B cell (primary cell): ENCODE measurements around the gene FUCA2.

ENCODE experiments used
- EZH2 ChIP-seq: IDR thresholded peaks from 2 replicates; pipeline ENCODE4 v1.6.1; 2012; ENCODE audit warnings: borderline replicate concordance, low read depth, mild to moderate bottlenecking, moderate library complexity, low read length; ENCODE audit not compliant: insufficient read depth, poor library complexity, severe bottlenecking
- TF ChIP-seq, protein P1 (sequence below): fragments of 200-600 bp; IDR thresholded peaks from one replicate; pipeline ENCODE4 v1.8.0; 2022; ENCODE audit warnings: antibody characterized with exemption, mild to moderate bottlenecking

- TF ChIP-seq, protein P1, sequence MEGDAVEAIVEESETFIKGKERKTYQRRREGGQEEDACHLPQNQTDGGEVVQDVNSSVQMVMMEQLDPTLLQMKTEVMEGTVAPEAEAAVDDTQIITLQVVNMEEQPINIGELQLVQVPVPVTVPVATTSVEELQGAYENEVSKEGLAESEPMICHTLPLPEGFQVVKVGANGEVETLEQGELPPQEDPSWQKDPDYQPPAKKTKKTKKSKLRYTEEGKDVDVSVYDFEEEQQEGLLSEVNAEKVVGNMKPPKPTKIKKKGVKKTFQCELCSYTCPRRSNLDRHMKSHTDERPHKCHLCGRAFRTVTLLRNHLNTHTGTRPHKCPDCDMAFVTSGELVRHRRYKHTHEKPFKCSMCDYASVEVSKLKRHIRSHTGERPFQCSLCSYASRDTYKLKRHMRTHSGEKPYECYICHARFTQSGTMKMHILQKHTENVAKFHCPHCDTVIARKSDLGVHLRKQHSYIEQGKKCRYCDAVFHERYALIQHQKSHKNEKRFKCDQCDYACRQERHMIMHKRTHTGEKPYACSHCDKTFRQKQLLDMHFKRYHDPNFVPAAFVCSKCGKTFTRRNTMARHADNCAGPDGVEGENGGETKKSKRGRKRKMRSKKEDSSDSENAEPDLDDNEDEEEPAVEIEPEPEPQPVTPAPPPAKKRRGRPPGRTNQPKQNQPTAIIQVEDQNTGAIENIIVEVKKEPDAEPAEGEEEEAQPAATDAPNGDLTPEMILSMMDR = no peak
- no peak for TF ChIP-seq EZH2
Measured at GRCh38 chr6:143559051-143559660, 47.6 kb upstream of the FUCA2 start.
